Spleen (tissue), 7 donors: ENCODE measurements around the gene VIPR1.

Experiments used
- POLR2A ChIP-seq, 3 donors: fragments of 450-650 bp; IDR thresholded peaks; one replicate each; pipeline ENCODE4 v1.5.1; 2017; ENCODE audit warnings: antibody characterized with exemption in 3 of 3, mild to moderate bottlenecking in 1 of 3
- TF ChIP-seq, protein P1 (sequence below), 11 experiments: fragments of 200-600 bp in 7 of 11; fragments of 450-650 bp in 4 of 11; sonication (generic) in 4 of 11; IDR thresholded peaks in 8 of 11; conservative IDR thresholded peaks in 3 of 11; 1 replicate in 7 of 11; 2 replicates in 4 of 11; pipeline versions ENCODE4 v1.4.0 to v1.8.0; 2016 to 2021; ENCODE audit warnings: antibody characterized with exemption in 11 of 11, inconsistent platforms in 4 of 11, mild to moderate bottlenecking in 1 of 11
- donor health status: DM: no; HTN: no; CAD: no; lungs with moderate emphysema.
- donor health status: DM: no; HTN: no; CAD: no.
- donor health status: DM: no; HTN: no; CAD: no.

DNA sequence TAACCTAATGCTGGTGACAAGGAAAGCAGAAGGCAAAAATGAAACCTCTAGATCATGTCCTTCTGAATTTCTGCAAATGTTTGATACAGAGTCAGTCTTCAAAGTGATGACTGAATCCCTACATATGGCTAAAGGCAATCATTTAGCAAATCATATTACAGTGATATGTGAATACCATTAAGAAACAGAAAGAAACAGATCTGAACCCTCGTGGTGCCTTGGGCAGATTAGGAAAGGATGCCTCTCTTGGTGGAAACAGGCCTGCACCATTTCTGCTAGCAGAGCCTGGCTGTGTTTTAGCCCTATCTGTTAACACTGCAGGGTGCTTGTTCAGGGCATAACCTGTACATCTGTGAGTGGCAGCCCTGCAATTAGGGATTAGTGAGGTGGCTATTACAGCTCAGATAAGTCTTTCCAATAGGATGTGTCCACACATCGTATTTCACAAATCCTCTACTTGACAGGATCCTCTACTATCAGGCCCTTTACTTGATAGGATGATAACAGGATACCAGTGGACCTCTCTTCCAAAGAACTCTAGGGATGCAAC is 67.2 kb downstream of the VIPR1 start:
- TF ChIP-seq, protein P1, sequence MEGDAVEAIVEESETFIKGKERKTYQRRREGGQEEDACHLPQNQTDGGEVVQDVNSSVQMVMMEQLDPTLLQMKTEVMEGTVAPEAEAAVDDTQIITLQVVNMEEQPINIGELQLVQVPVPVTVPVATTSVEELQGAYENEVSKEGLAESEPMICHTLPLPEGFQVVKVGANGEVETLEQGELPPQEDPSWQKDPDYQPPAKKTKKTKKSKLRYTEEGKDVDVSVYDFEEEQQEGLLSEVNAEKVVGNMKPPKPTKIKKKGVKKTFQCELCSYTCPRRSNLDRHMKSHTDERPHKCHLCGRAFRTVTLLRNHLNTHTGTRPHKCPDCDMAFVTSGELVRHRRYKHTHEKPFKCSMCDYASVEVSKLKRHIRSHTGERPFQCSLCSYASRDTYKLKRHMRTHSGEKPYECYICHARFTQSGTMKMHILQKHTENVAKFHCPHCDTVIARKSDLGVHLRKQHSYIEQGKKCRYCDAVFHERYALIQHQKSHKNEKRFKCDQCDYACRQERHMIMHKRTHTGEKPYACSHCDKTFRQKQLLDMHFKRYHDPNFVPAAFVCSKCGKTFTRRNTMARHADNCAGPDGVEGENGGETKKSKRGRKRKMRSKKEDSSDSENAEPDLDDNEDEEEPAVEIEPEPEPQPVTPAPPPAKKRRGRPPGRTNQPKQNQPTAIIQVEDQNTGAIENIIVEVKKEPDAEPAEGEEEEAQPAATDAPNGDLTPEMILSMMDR (IDR thresholded peaks at IDR 0.05 in 8 of 11, conservative IDR thresholded peaks at IDR 0.05 in 3 of 11) = no peak
- TF ChIP-seq POLR2A (IDR thresholded peaks at IDR 0.05) = no peak
